ENCODE data around the gene DRGX. TPM values are rescaled to one million over a fixed set of nuclear protein-coding genes. Genes with fewer than 3 reads are reported as not detected.

DRGX gene
- total RNA-seq, 4 donors from 2014 or later: not detected

DNA sequence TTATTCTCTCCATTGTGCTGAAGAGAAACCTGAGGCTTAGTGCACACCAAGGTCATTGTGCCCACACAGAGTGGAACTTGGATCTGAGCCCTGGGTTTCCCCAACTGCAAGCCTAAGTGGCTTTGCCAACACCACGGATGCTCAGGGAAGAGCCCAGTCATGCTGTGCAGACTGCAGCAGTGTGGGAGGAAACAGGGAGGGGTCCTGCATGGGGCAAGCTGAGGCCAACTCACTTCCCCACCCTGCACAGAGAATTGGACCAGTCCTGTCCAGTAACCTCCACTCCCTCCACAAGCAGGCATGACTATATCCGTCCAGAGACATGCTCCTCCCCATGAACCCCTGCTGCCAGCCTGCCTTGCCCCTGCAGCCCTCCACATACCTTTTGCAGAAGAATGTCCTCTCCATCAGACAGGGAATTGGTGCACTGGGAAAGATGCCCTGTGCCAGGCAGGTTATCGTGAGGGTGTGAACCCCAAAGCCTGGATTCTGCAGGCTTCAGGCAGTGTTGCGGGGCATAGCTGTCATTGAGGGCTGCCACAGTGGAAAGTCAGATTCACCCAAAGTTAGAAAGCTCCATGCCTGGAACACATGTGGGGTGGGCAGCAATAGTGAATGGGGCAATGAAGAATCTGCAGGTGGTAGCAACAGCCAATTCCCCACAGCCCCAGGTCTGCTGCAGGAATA lies 44.9 kb downstream of the DRGX start:
- Histone ChIP-seq H3K36me3 (no peaks in the 10 kb centered on the region), H3K4me3 (replicated peaks in 1 of 3) (no peak overlapping the region), H3K9me3 (no peaks in the 10 kb centered on the region), H3K4me1 (no peaks in the 10 kb centered on the region), H3K27ac (no peak overlapping the region), H3K27me3 (no peaks in the 10 kb centered on the region)
- no peak for DNase-seq
- WGBS, 2 donors: 71 to 80% methylated on average over 4 of the region's 4 CpGs
- intact Hi-C loops (cut with DNase I): no loop called here
- TF ChIP-seq, protein P1, sequence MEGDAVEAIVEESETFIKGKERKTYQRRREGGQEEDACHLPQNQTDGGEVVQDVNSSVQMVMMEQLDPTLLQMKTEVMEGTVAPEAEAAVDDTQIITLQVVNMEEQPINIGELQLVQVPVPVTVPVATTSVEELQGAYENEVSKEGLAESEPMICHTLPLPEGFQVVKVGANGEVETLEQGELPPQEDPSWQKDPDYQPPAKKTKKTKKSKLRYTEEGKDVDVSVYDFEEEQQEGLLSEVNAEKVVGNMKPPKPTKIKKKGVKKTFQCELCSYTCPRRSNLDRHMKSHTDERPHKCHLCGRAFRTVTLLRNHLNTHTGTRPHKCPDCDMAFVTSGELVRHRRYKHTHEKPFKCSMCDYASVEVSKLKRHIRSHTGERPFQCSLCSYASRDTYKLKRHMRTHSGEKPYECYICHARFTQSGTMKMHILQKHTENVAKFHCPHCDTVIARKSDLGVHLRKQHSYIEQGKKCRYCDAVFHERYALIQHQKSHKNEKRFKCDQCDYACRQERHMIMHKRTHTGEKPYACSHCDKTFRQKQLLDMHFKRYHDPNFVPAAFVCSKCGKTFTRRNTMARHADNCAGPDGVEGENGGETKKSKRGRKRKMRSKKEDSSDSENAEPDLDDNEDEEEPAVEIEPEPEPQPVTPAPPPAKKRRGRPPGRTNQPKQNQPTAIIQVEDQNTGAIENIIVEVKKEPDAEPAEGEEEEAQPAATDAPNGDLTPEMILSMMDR (IDR thresholded peaks at IDR 0.05): no peak

DNA sequence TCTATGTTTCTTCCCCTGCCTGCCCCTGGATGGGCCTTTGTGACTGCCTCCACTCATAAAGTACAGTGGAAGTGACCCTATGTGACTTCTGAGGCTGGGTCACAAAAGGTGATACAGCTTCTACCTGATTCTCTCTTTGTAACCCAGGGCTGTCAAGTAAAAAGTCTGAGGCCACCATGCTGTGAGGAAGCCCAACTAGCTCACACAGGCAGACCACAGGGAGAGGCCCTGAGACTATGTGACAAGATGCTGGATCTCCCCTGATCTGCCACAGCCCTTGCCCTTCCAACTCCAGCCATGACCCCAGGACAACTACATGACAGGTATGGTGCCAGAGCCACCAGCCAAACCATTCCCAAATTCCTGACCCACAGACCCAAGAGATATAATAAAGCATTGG lies 45.8 kb downstream of the DRGX start:
- Histone ChIP-seq H3K9me3 (no peaks in the 10 kb centered on the region), H3K4me3 (replicated peaks in 1 of 3) (no peak overlapping the region), H3K27ac (no peak overlapping the region), H3K36me3 (no peaks in the 10 kb centered on the region), H3K4me1 (no peaks in the 10 kb centered on the region), H3K27me3 (no peaks in the 10 kb centered on the region)
- DNase-seq: no peak
- TF ChIP-seq, protein P1 (IDR thresholded peaks at IDR 0.05): no peak
- no peak for TF ChIP-seq POLR2A (IDR thresholded peaks at IDR 0.05)
- intact Hi-C loops (cut with DNase I): no loop called here

DNA sequence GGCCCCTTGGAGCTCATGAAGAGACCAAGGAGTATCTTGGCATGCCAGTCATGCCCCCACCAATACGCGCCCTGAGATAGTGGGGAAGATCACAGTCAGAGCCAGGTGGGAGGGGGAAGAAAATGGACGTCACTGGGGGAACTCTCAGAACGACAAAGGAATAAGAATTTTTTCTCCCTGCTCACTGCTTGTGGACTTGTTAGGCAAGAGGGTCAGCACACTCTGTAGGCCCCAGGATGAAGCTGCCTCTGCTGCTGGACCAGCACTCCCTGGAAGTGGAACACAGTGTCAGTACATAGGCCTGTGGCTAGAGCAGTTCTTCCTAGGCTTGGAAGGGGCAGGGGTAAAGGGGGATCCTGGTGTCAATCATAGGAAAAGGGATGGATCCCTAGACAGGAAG lies 46.5 kb downstream of the DRGX start:
- Histone ChIP-seq H3K36me3 (no peaks in the 10 kb centered on the region), H3K9me3 (no peaks in the 10 kb centered on the region), H3K27ac (no peak overlapping the region), H3K4me3 (replicated peaks in 1 of 3) (no peak overlapping the region), H3K27me3 (no peaks in the 10 kb centered on the region), H3K4me1 (no peaks in the 10 kb centered on the region)
- DNase-seq: no peak
- WGBS, 2 donors: 91% methylated on average over 4 of the region's 4 CpGs
- intact Hi-C loops (cut with DNase I): no loop called here
- TF ChIP-seq POLR2A (IDR thresholded peaks at IDR 0.05): no peak
- TF ChIP-seq, protein P1 (IDR thresholded peaks at IDR 0.05): no peak

DNA sequence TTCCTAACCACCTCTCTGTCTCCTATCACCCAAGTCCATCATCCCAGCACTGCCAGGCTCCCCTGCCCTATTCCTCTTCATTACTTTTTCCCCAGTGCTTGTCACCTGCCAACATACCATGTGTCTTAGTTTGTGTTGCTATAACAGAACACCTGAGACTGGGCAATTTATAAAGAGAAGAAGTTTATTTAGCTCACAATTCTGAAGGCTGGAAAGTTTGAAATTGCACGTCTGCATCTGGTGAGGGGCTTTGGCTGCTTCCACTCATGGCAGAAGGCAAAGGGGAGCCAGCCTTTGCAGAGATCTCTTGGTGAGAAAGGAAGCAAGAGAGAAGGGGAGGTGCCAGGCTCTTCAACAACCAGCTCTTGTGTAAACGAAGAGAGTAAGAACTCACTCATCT lies 47.3 kb downstream of the DRGX start:
- H3K36me3 ChIP-seq: no peaks in the 10 kb centered on the region
- WGBS, 2 donors: 40 to 50% methylated on average over 2 of the region's 2 CpGs
- H3K27ac ChIP-seq: no peak overlapping the region
- intact Hi-C loops (cut with DNase I): no loop called here
- H3K4me3 ChIP-seq (replicated peaks in 1 of 3): no peak overlapping the region
- H3K9me3 ChIP-seq: no peaks in the 10 kb centered on the region
- no peaks in the 10 kb centered on the region for H3K27me3 ChIP-seq
- no peaks in the 10 kb centered on the region for H3K4me1 ChIP-seq
- TF ChIP-seq, protein P1 (IDR thresholded peaks at IDR 0.05): no peak
- no peak for TF ChIP-seq POLR2A (IDR thresholded peaks at IDR 0.05)
- DNase-seq: no peak

DNA sequence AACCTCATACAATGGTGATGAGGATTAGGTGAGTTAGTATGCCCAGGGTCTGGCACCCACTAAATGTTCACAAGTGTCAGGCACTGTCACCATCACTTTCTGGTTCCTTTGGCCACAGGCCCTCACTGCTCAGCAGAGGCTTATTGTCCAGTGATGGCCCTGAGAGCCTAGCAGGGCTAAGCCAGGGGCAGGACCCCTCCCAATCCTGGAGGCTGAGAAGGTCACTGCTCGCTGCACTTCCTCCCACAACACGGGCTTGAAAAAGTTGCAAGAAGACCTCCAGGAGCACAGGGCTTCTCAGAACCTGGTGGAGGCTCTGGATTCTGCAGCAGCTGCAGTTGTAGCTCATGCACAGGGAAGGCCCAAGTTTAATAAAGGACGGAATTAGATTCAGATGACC lies 48.1 kb downstream of the DRGX start:
- Histone ChIP-seq H3K4me3 (replicated peaks in 1 of 3) (no peak overlapping the region), H3K9me3 (no peaks in the 10 kb centered on the region), H3K4me1 (no peaks in the 10 kb centered on the region), H3K36me3 (no peaks in the 10 kb centered on the region), H3K27me3 (no peaks in the 10 kb centered on the region), H3K27ac (no peak overlapping the region)
- TF ChIP-seq, protein P1 (IDR thresholded peaks at IDR 0.05): no peak
- TF ChIP-seq POLR2A (IDR thresholded peaks at IDR 0.05): no peak
- no peak for DNase-seq
- intact Hi-C loops (cut with DNase I): no loop called here
- 89 to 100% methylated on average over 1 to 3 of the region's 3 CpGs for WGBS, 2 donors
